Suprapubic skin (tissue), 4 donors: Measurements from ENCODE around the gene DNAJC27.

Source experiments
- EP300 ChIP-seq: sonication (generic); formaldehyde crosslinking; IDR thresholded peaks from one replicate; pipeline ENCODE4 v1.6.1; 2017; ENCODE audit warnings: antibody characterized with exemption
- POLR2A ChIP-seq, 2 donors: fragments of 450-650 bp; IDR thresholded peaks; one replicate each; pipeline ENCODE4 v1.6.1; 2017; ENCODE audit warnings: antibody characterized with exemption in 2 of 2, mild to moderate bottlenecking in 2 of 2, moderate library complexity in 2 of 2
- POLR2AphosphoS5 ChIP-seq, 3 donors: sonication (generic); formaldehyde crosslinking; IDR thresholded peaks; one replicate each; pipeline ENCODE4 v1.6.1; 2017; ENCODE audit warnings: antibody characterized with exemption in 3 of 3
- TF ChIP-seq, protein P1 (sequence below), 2 donors: fragments of 200-600 bp in 1 of 2; fragments of 450-650 bp in 1 of 2; sonication (generic) in 1 of 2; IDR thresholded peaks; one replicate each; pipeline ENCODE4 v1.5.1; 2016 to 2019; ENCODE audit warnings: antibody characterized with exemption in 2 of 2, mild to moderate bottlenecking in 1 of 2, moderate library complexity in 1 of 2

GRCh38 chr2:24984912-24985311, 13.2 kb upstream of the DNAJC27 start:
- TF ChIP-seq, protein P1, sequence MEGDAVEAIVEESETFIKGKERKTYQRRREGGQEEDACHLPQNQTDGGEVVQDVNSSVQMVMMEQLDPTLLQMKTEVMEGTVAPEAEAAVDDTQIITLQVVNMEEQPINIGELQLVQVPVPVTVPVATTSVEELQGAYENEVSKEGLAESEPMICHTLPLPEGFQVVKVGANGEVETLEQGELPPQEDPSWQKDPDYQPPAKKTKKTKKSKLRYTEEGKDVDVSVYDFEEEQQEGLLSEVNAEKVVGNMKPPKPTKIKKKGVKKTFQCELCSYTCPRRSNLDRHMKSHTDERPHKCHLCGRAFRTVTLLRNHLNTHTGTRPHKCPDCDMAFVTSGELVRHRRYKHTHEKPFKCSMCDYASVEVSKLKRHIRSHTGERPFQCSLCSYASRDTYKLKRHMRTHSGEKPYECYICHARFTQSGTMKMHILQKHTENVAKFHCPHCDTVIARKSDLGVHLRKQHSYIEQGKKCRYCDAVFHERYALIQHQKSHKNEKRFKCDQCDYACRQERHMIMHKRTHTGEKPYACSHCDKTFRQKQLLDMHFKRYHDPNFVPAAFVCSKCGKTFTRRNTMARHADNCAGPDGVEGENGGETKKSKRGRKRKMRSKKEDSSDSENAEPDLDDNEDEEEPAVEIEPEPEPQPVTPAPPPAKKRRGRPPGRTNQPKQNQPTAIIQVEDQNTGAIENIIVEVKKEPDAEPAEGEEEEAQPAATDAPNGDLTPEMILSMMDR (IDR thresholded peaks at IDR 0.05), result no peak
- TF ChIP-seq POLR2A (IDR thresholded peaks at IDR 0.05) (no peak), EP300 (no peak), POLR2AphosphoS5 (IDR thresholded peaks at IDR 0.05) (no peak)
